ENCODE data around the gene PIP4P1.

- TF ChIP-seq CTCF (IDR thresholded peaks at IDR 0.05) (no peak), POLR2A (IDR thresholded peaks at IDR 0.05) (no peak)
Observed at GRCh38 chr14:20470603-20470901, 9.3 kb upstream of the PIP4P1 start.
